Measurements from ENCODE around the gene CKS2.

GRCh38 chr9:89273528-89274279, 37.3 kb upstream of the CKS2 start:
- TF ChIP-seq POLR2A (IDR thresholded peaks at IDR 0.05) (no peak), CTCF (IDR thresholded peaks at IDR 0.05) (no peak), POLR2AphosphoS5 (IDR thresholded peaks at IDR 0.05) (no peak)
